Liver (tissue), 3 donors: ENCODE measurements around the gene SPECC1L.

Experiments used
- ATF3 ChIP-seq: IDR thresholded peaks from 2 replicates; pipeline ENCODE4 v1.6.1; 2016; ENCODE audit warnings: antibody characterized with exemption
- CTCF ChIP-seq: fragments of 150-350 bp; IDR thresholded peaks from 2 replicates; pipeline ENCODE4 v1.5.1; 2017; ENCODE audit warnings: improper control_type of control experiment, low read depth, low read length; ENCODE audit not compliant: missing input control
- EGR1 ChIP-seq, 2 donors: IDR thresholded peaks; 2 replicates each; pipeline ENCODE4 v1.6.1; 2016 to 2018; ENCODE audit warnings: antibody characterized with exemption in 2 of 2, low read depth in 2 of 2
- FOXA1 ChIP-seq: IDR thresholded peaks from 2 replicates; pipeline ENCODE4 v1.6.1; 2016; ENCODE audit warnings: antibody characterized with exemption
- GABPA ChIP-seq, 2 donors: IDR thresholded peaks in 1 of 2; conservative IDR thresholded peaks in 1 of 2; 2 replicates each; pipeline ENCODE4 v1.6.1; 2016; ENCODE audit warnings: antibody characterized with exemption in 2 of 2, mild to moderate bottlenecking in 1 of 2, moderate library complexity in 1 of 2
- HNF4A ChIP-seq, 2 donors: conservative IDR thresholded peaks; 2 replicates each; pipeline ENCODE4 v1.6.1; 2016; ENCODE audit warnings: antibody characterized with exemption in 2 of 2, mild to moderate bottlenecking in 2 of 2
- JUND ChIP-seq, 2 donors: IDR thresholded peaks; 2 replicates each; pipeline ENCODE4 v1.6.1; 2016; ENCODE audit warnings: antibody characterized with exemption in 2 of 2
- RAD21 ChIP-seq, 2 donors: IDR thresholded peaks; 2 replicates each; pipeline ENCODE4 v1.6.1; 2016; ENCODE audit warnings: antibody characterized with exemption in 2 of 2, mild to moderate bottlenecking in 2 of 2
- REST ChIP-seq: IDR thresholded peaks from 2 replicates; pipeline ENCODE4 v1.6.1; 2016; ENCODE audit warnings: antibody characterized with exemption, mild to moderate bottlenecking
- RXRA ChIP-seq, 2 donors: IDR thresholded peaks; 2 replicates each; pipeline ENCODE4 v1.6.1; 2017 to 2018; ENCODE audit warnings: antibody characterized with exemption in 2 of 2, mild to moderate bottlenecking in 1 of 2
- SP1 ChIP-seq: IDR thresholded peaks from 2 replicates; pipeline ENCODE4 v1.6.1; 2018; ENCODE audit warnings: antibody characterized with exemption, mild to moderate bottlenecking
- TAF1 ChIP-seq: conservative IDR thresholded peaks from 2 replicates; pipeline ENCODE4 v1.6.1; 2016; ENCODE audit warnings: antibody characterized with exemption, mild to moderate bottlenecking
- YY1 ChIP-seq: IDR thresholded peaks from 2 replicates; pipeline ENCODE4 v1.6.1; 2016; ENCODE audit warnings: antibody characterized with exemption, mild to moderate bottlenecking
- ZBTB33 ChIP-seq: IDR thresholded peaks from 2 replicates; pipeline ENCODE4 v1.6.1; 2016; ENCODE audit warnings: antibody characterized with exemption
- donor health status: healthy.
- donor health status: healthy.

- no peak for TF ChIP-seq CTCF
- TF ChIP-seq YY1: no peak
- no peak for TF ChIP-seq ATF3
- no peak for TF ChIP-seq REST
- no peak for TF ChIP-seq RAD21 (IDR thresholded peaks at IDR 0.05)
- no peak for TF ChIP-seq SP1
- TF ChIP-seq GABPA (IDR thresholded peaks at IDR 0.05 in 1 of 2, conservative IDR thresholded peaks at IDR 0.05 in 1 of 2): no peak
- TF ChIP-seq EGR1 (IDR thresholded peaks at IDR 0.05; ENCODE audit: low read depth in 2 of 2): no peak
- TF ChIP-seq TAF1: no peak
- no peak for TF ChIP-seq ZBTB33
- no peak for TF ChIP-seq JUND (IDR thresholded peaks at IDR 0.05)
- TF ChIP-seq HNF4A (conservative IDR thresholded peaks at IDR 0.05): no peak
- TF ChIP-seq RXRA (IDR thresholded peaks at IDR 0.05): no peak
- no peak for TF ChIP-seq FOXA1
These were observed 57.2 kb downstream of the SPECC1L start for GRCh38 chr22:24327832-24328231.
